ENCODE data around the gene ANAPC2.

Gene ANAPC2

DNA sequence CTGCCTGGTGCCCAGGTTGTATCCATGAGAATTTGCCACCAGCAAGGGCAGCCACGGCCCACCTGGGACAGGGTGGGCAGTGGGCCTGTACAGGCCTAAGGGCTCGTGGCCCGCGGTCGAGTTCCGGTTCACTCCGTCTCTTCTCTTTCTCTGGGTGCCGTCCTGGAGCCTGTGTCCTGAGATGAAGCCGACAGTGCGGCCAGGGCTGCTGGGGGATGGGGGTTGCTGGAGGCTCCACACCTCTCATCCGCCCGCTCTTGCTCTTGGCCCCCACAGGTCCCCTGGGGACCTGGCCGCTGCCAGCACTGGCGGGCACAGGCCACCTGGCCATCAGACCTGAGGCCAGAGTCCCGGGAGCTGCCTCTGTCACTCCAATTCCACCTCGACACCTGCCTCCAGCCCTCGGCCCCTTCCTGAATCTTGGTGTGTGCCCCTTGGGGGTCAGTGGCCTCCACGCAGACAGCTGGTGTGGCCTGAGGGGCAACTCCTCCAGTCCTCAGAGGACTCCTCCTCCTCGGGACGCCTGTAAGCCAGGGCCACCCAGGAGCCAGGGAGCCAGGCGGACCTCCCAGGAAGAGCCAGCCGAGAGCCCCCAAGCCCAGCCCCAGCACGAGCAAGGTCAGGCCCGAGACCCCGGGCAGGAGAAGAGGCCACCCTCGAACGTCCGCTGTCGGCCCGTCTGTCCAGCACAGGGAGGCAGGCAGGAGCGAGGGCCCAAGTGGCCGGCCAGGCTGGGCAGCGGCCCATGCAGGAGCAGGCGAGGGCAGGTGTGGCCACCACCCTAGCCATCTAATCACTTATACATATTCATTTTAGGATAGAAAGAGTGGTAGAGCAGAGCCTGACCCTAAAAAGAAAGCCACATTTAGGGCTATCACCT is 23.8 kb downstream of the ANAPC2 start:
- DNase-seq (ENCODE audit: extremely low spot score), result no peak
- POLR2A ChIA-PET, result no interaction called here

DNA sequence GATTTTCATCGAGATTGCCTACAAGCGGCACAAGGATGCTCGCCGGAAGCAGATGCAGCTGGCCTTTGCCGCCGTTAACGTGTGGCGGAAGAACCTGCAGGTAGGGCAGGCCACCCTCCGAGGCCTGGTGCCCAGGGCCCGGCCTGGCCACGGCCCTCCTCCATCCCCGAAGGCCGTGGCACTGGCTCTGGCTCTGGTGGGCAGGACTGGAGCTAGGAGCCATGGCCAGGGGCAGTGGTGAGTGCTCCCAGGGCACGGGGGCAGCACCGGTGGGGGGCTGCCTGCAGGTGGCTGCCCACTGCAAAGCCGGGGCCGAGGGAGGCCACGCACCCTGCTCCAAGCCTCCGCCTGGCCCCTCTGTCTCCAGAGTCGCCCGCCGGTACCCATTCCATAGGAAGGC is 24.6 kb downstream of the ANAPC2 start:
- DNase-seq (ENCODE audit: extremely low spot score), result no peak
- TF ChIP-seq, protein P1, sequence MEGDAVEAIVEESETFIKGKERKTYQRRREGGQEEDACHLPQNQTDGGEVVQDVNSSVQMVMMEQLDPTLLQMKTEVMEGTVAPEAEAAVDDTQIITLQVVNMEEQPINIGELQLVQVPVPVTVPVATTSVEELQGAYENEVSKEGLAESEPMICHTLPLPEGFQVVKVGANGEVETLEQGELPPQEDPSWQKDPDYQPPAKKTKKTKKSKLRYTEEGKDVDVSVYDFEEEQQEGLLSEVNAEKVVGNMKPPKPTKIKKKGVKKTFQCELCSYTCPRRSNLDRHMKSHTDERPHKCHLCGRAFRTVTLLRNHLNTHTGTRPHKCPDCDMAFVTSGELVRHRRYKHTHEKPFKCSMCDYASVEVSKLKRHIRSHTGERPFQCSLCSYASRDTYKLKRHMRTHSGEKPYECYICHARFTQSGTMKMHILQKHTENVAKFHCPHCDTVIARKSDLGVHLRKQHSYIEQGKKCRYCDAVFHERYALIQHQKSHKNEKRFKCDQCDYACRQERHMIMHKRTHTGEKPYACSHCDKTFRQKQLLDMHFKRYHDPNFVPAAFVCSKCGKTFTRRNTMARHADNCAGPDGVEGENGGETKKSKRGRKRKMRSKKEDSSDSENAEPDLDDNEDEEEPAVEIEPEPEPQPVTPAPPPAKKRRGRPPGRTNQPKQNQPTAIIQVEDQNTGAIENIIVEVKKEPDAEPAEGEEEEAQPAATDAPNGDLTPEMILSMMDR (IDR thresholded peaks at IDR 0.05; ENCODE audit: control extremely low read depth, extremely low read depth, low read depth, missing control alignments), result no peak
- ChIA-PET CTCF (no interaction called here), POLR2A (no interaction called here)

More for the DNA sequence above, 23.8 kb downstream of the ANAPC2 start:
- TF ChIP-seq, protein P1 (IDR thresholded peaks at IDR 0.05; ENCODE audit: control extremely low read depth, extremely low read depth, low read depth, missing control alignments), result no peak
- CTCF ChIA-PET, result no interaction called here

DNA sequence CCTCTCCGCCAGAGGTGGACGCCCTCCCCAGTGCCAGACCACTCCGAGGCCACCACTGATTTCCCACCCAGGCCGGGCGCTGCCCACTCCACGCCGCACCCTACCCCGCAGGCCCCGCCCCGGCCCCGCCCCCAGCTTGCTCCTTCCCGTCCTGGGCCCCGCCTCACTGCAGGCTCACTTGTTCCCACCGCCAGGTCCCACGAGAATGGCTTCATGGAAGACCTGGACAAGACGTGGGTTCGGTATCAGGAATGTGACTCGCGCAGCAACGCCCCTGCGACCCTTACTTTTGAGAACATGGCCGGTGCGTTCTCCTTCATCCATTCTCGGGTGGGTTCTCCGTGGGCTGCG is 25.0 kb downstream of the ANAPC2 start:
- TF ChIP-seq, protein P1 (IDR thresholded peaks at IDR 0.05; ENCODE audit: control extremely low read depth, extremely low read depth, low read depth, missing control alignments), result no peak
- DNase-seq (ENCODE audit: extremely low spot score), result no peak
- ChIA-PET POLR2A (no interaction called here), CTCF (interaction anchor here (1.1 kb wide), 1 partner anchor 25 kb away, joined by 4 read pairs; the partner anchor contains the start of genes ANAPC2 and SSNA1)

DNA sequence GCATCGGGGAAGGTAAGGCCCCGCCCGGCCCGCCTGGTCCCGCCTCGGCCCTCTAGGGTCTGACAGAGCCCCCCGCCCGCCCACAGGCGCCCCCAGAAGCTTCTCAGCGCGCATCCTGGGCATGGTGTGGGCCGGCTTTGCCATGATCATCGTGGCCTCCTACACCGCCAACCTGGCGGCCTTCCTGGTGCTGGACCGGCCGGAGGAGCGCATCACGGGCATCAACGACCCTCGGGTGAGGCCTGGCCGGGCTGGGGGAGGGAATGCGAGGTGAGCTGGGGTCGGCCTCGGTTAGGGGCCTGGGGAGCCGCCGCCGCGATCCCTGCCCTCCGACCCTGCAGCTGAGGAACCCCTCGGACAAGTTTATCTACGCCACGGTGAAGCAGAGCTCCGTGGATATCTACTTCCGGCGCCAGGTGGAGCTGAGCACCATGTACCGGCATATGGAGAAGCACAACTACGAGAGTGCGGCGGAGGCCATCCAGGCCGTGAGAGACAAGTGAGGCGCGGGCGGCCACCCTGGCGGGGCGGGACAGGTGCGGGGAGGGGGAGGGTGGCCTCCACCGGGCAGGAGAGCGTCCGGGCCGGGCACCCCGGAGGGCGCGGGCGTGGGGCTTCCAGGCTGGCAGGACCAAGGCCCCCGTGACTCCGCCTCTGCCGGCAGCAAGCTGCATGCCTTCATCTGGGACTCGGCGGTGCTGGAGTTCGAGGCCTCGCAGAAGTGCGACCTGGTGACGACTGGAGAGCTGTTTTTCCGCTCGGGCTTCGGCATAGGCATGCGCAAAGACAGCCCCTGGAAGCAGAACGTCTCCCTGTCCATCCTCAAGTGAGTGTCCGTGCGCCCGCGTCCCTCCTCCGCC is 25.6 kb downstream of the ANAPC2 start:
- TF ChIP-seq, protein P1 (IDR thresholded peaks at IDR 0.05; ENCODE audit: control extremely low read depth, extremely low read depth, low read depth, missing control alignments), result no peak
- CTCF ChIA-PET, result interaction anchor here (1.1 kb wide), 1 partner anchor 26 kb away, joined by 4 read pairs; the partner anchor contains the start of genes ANAPC2 and SSNA1
- POLR2A ChIA-PET, result no interaction called here
- no peak for DNase-seq (ENCODE audit: extremely low spot score)

DNA sequence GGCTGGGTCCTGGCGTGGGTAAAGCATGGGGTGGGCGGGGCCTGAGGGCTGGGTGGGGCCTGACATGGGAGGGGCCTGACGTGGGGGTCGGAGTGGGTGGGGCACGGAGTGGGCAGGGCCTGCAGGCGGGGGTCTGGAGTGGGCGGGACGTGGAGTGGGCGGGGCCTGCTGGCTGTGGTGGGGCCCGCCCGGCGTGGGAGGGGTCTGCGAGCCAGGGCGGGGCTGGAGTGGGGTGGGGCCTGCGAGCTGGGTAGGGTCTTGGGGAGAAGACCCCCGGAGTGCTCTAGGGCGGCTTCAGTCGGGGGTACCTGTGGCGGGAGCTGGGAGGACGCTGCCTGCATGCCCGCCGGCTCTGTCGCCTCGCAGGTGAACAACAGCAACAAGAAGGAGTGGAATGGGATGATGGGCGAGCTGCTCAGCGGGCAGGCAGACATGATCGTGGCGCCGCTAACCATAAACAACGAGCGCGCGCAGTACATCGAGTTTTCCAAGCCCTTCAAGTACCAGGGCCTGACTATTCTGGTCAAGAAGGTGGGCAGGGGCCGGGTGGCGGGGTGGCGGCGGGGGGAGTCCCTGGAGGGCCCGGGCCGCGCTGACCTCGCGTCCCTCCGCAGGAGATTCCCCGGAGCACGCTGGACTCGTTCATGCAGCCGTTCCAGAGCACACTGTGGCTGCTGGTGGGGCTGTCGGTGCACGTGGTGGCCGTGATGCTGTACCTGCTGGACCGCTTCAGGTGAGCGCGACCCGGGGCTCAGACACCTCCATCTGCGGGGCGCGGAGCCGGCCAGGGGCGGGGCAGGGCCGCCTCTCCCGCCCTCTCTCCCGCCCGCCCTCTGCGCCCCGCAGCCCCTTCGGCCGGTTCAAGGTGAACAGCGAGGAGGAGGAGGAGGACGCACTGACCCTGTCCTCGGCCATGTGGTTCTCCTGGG is 26.5 kb downstream of the ANAPC2 start:
- no peak for DNase-seq (ENCODE audit: extremely low spot score)
- CTCF ChIA-PET, result no interaction called here
- POLR2A ChIA-PET, result no interaction called here
- TF ChIP-seq, protein P1 (IDR thresholded peaks at IDR 0.05; ENCODE audit: control extremely low read depth, extremely low read depth, low read depth, missing control alignments), result no peak

Measured in GM10248 (cell line).